H9 (cell line): ENCODE results near the gene WDR82. TPM values are rescaled to one million over a fixed set of nuclear protein-coding genes. Genes with fewer than 3 reads are reported as not detected.

Source experiments
- DNase-seq: peaks from one replicate; pipeline ENCODE4 v3.0.0-alpha.2; 2017
- H2AFZ ChIP-seq: one replicate; pipeline ENCODE4 v1.6.1; 2013; ENCODE audit warnings: mild to moderate bottlenecking, low read length, control low read depth, moderate library complexity
- H2AK5ac ChIP-seq: 2 replicates; pipeline ENCODE4 v1.6.1; 2013; ENCODE audit warnings: low read length, control low read depth, mixed read lengths; ENCODE audit not compliant: insufficient read length
- H2BK120ac ChIP-seq: one replicate; pipeline ENCODE4 v1.6.1; 2013; ENCODE audit warnings: low read depth, mild to moderate bottlenecking, low read length, control low read depth, inconsistent platforms; ENCODE audit not compliant: poor library complexity, severe bottlenecking
- H2BK12ac ChIP-seq: 2 replicates; pipeline ENCODE4 v1.6.1; 2013; ENCODE audit warnings: low read length, control low read depth, mixed read lengths, low read depth; ENCODE audit not compliant: insufficient read length
- H2BK15ac ChIP-seq: 2 replicates; pipeline ENCODE4 v1.6.1; 2013; ENCODE audit warnings: low read depth, low read length, control low read depth
- H2BK20ac ChIP-seq: one replicate; pipeline ENCODE4 v1.6.1; 2013; ENCODE audit warnings: low read depth, mild to moderate bottlenecking, low read length, control low read depth, inconsistent platforms; ENCODE audit not compliant: poor library complexity, severe bottlenecking
- H2BK5ac ChIP-seq: 2 replicates; pipeline ENCODE4 v1.6.1; 2013; ENCODE audit warnings: low read length, control low read depth, mixed read lengths; ENCODE audit not compliant: insufficient read length
- H3K14ac ChIP-seq: 2 replicates; pipeline ENCODE4 v1.6.1; 2013; ENCODE audit warnings: low read length, control low read depth; ENCODE audit not compliant: insufficient read depth
- H3K18ac ChIP-seq: 2 replicates; pipeline ENCODE4 v1.6.1; 2013; ENCODE audit warnings: low read depth, mild to moderate bottlenecking, mixed read lengths, low read length, control low read depth; ENCODE audit not compliant: insufficient read length
- H3K23ac ChIP-seq: 2 replicates; pipeline ENCODE4 v1.6.1; 2013; ENCODE audit warnings: low read length, control low read depth, mixed read lengths, low read depth; ENCODE audit not compliant: insufficient read length
- H3K23me2 ChIP-seq: 2 replicates; pipeline ENCODE4 v1.6.1; 2013; ENCODE audit warnings: low read depth, mild to moderate bottlenecking, mixed read lengths, low read length, control low read depth; ENCODE audit not compliant: insufficient read length, poor library complexity, severe bottlenecking
- H3K27ac ChIP-seq: 2 replicates; pipeline ENCODE4 v1.5.1; 2013; ENCODE audit warnings: low read length, control low read depth, mixed read lengths, low read depth; ENCODE audit not compliant: insufficient read length
- H3K27me3 ChIP-seq: 2 replicates; pipeline ENCODE4 v1.6.1; 2013; ENCODE audit warnings: low read length, control low read depth, inconsistent platforms; ENCODE audit not compliant: insufficient read depth
- H3K4ac ChIP-seq: 2 replicates; pipeline ENCODE4 v1.6.1; 2013; ENCODE audit warnings: low read depth, mild to moderate bottlenecking, control low read depth, inconsistent platforms, low read length, moderate library complexity
- H3K4me1 ChIP-seq: 2 replicates; pipeline ENCODE4 v1.6.1; 2013; ENCODE audit warnings: low read length, control low read depth, inconsistent platforms; ENCODE audit not compliant: insufficient read depth
- H3K4me2 ChIP-seq: 2 replicates; pipeline ENCODE4 v1.6.1; 2013; ENCODE audit warnings: low read length, control low read depth, mixed read lengths; ENCODE audit not compliant: insufficient read length, insufficient read depth
- H3K56ac ChIP-seq: 2 replicates; pipeline ENCODE4 v1.6.1; 2013; ENCODE audit warnings: low read depth, mild to moderate bottlenecking, mixed read lengths, low read length, control low read depth; ENCODE audit not compliant: insufficient read length
- H3K79me1 ChIP-seq: 2 replicates; pipeline ENCODE4 v1.6.1; 2013; ENCODE audit warnings: low read depth, mild to moderate bottlenecking, moderate library complexity, low read length, control low read depth, inconsistent platforms; ENCODE audit not compliant: insufficient read depth, poor library complexity, severe bottlenecking
- H3K79me2 ChIP-seq: 2 replicates; pipeline ENCODE4 v1.6.1; 2013; ENCODE audit warnings: low read length, control low read depth, inconsistent platforms; ENCODE audit not compliant: insufficient read depth
- H3K9ac ChIP-seq: 2 replicates; pipeline ENCODE4 v1.6.1; 2013; ENCODE audit warnings: low read length, control low read depth, mixed read lengths; ENCODE audit not compliant: insufficient read length; ENCODE audit errors: extremely low read depth
- H3K9me3 ChIP-seq: one replicate; pipeline ENCODE4 v1.6.1; 2013; ENCODE audit warnings: low read depth, low read length, inconsistent platforms; ENCODE audit not compliant: control insufficient read depth
- H3T11ph ChIP-seq: one replicate; pipeline ENCODE4 v1.6.1; 2013; ENCODE audit warnings: mild to moderate bottlenecking, low read length, control low read depth, inconsistent platforms
- H4K20me1 ChIP-seq: one replicate; pipeline ENCODE4 v1.6.1; 2013; ENCODE audit not compliant: control insufficient read depth, insufficient read length, insufficient read depth
- H4K5ac ChIP-seq: 2 replicates; pipeline ENCODE4 v1.6.1; 2013; ENCODE audit warnings: low read depth, mild to moderate bottlenecking, mixed read lengths, low read length, control low read depth; ENCODE audit not compliant: insufficient read length
- H4K8ac ChIP-seq: replicated peaks from 2 replicates; pipeline ENCODE4 v1.6.1; 2013; ENCODE audit warnings: low read length, control low read depth, mixed read lengths, low read depth; ENCODE audit not compliant: insufficient read length
- H4K91ac ChIP-seq: 2 replicates; pipeline ENCODE4 v1.6.1; 2013; ENCODE audit warnings: low read depth, mild to moderate bottlenecking, moderate library complexity, mixed read lengths, low read length, control low read depth; ENCODE audit not compliant: insufficient read length
- H3K27ac Mint-ChIP-seq, 3 experiments: 2 replicates in 2 of 3; 3 replicates in 1 of 3; pipeline ENCODE4 v1.8.0; 2020 to 2021; ENCODE audit warnings: mixed read lengths in 3 of 3, mild to moderate bottlenecking in 1 of 3, moderate library complexity in 1 of 3
- H3K27me3 Mint-ChIP-seq: 2 replicates; pipeline ENCODE4 v1.8.0; 2021; ENCODE audit warnings: low read depth, mild to moderate bottlenecking, moderate library complexity, mixed read lengths
- H3K36me3 Mint-ChIP-seq, 3 experiments: 2 replicates in 2 of 3; 3 replicates in 1 of 3; pipeline ENCODE4 v1.8.0; 2020 to 2021; ENCODE audit warnings: low read depth in 3 of 3, mixed read lengths in 3 of 3; ENCODE audit not compliant: insufficient read depth in 1 of 3
- H3K4me1 Mint-ChIP-seq, 2 experiments: 2 replicates each; pipeline ENCODE4 v1.8.0; 2020; ENCODE audit warnings: mixed read lengths in 2 of 2
- H3K4me3 Mint-ChIP-seq, 2 experiments: 2 replicates in 1 of 2; 3 replicates in 1 of 2; pipeline ENCODE4 v1.8.0; 2020 to 2021; ENCODE audit warnings: mild to moderate bottlenecking in 2 of 2, mixed read lengths in 2 of 2, moderate library complexity in 1 of 2
- H3K9me3 Mint-ChIP-seq, 2 experiments: 2 replicates in 1 of 2; 3 replicates in 1 of 2; pipeline ENCODE4 v1.8.0; 2020; ENCODE audit warnings: mild to moderate bottlenecking in 2 of 2, mixed read lengths in 2 of 2, moderate library complexity in 1 of 2
- WGBS: extraction: QIAGEN DNeasy Blood & Tissue Kit; methylation state at CpG from one replicate; pipeline ENCODE4 v1.1.7; 2013; ENCODE audit warnings: missing lambda C conversion rate, low lambda C conversion rate, mixed read lengths; ENCODE audit not compliant: insufficient read length; ENCODE audit errors: extremely low coverage; 5-methylcytosine and 5-hydroxymethylcytosine counted together
- total RNA-seq: library from RNA; stranded (reverse); gene quantifications from 2 replicates; pipeline ENCODE4 v1.2.1, GENCODE V29; 2021
- TF ChIP-seq, protein P1 (sequence below): fragments of 200-600 bp; sonication (generic); conservative IDR thresholded peaks from 3 replicates; pipeline ENCODE4 v1.8.0; 2021; ENCODE audit warnings: antibody characterized with exemption, mild to moderate bottlenecking

WDR82 gene
- total RNA-seq, 1 experiment from 2014 or later, result 83.1 TPM

DNA sequence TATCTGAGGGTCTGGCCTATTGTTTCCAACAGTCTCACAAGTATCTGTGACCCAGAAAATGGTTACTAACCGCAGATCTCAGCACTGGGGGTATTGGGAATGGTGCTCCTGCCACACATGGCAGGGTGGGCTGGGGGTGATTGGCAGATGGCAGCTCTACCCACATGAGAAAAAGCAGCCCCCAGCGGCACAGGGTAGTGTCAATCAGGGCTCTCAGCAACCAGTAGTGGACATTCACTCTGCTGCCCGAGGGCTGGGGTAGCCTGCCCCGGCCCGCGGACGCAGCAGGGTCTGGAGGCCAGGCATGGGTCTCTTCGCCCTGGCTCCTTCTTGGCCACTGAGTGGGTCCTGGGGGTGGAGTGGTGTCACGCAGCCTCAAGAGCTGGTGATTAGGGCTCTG lies 46.2 kb upstream of the WDR82 start:
- H3K9me3 ChIP-seq, result no peaks in the 10 kb centered on the region
- H4K5ac ChIP-seq, result no peak overlapping the region
- H2BK12ac ChIP-seq, result no peak overlapping the region
- no peak overlapping the region for H3K4ac ChIP-seq
- peaks cover 12% of the 10 kb centered on the region for H3K27me3 Mint-ChIP-seq
- no peak overlapping the region for H3K23ac ChIP-seq
- H3K79me2 ChIP-seq, result no peaks in the 10 kb centered on the region
- no peaks in the 10 kb centered on the region for H3K79me1 ChIP-seq
- H3K27me3 ChIP-seq, result no peaks in the 10 kb centered on the region
- no peak overlapping the region for H3K56ac ChIP-seq
- H3K4me1 ChIP-seq, result no peaks in the 10 kb centered on the region
- no peak overlapping the region for H3K27ac ChIP-seq
- H2BK5ac ChIP-seq, result no peak overlapping the region
- H2AK5ac ChIP-seq, result no peak overlapping the region
- H2BK15ac ChIP-seq, result no peak overlapping the region
- peaks cover 0 to 3% of the 10 kb centered on the region in 2 experiments; a peak in 1 of 4 replicates for H3K4me1 Mint-ChIP-seq
- WGBS, result no CpG with 5 or more reads among the region's 9 CpGs
- H2AFZ ChIP-seq, result no peak overlapping the region
- H3K9me3 Mint-ChIP-seq, result no peaks in the 10 kb centered on the region
- no peak overlapping the region for H3K9ac ChIP-seq
- H3K4me2 ChIP-seq, result no peak overlapping the region
- TF ChIP-seq, protein P1, sequence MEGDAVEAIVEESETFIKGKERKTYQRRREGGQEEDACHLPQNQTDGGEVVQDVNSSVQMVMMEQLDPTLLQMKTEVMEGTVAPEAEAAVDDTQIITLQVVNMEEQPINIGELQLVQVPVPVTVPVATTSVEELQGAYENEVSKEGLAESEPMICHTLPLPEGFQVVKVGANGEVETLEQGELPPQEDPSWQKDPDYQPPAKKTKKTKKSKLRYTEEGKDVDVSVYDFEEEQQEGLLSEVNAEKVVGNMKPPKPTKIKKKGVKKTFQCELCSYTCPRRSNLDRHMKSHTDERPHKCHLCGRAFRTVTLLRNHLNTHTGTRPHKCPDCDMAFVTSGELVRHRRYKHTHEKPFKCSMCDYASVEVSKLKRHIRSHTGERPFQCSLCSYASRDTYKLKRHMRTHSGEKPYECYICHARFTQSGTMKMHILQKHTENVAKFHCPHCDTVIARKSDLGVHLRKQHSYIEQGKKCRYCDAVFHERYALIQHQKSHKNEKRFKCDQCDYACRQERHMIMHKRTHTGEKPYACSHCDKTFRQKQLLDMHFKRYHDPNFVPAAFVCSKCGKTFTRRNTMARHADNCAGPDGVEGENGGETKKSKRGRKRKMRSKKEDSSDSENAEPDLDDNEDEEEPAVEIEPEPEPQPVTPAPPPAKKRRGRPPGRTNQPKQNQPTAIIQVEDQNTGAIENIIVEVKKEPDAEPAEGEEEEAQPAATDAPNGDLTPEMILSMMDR, result no peak
- no peak overlapping the region for H3K18ac ChIP-seq
- DNase-seq, result no peak
- H3K36me3 Mint-ChIP-seq, result no peaks in the 10 kb centered on the region
- H3K27ac Mint-ChIP-seq, result no peak overlapping the region
- H4K20me1 ChIP-seq, result no peaks in the 10 kb centered on the region
- H3K4me3 Mint-ChIP-seq, result no peak overlapping the region
- H3T11ph ChIP-seq, result no peak overlapping the region
- H2BK120ac ChIP-seq, result no peak overlapping the region
- no peak overlapping the region for H3K14ac ChIP-seq
- no peak overlapping the region for H2BK20ac ChIP-seq
- no peaks in the 10 kb centered on the region for H3K23me2 ChIP-seq
- no peak overlapping the region for H4K91ac ChIP-seq
- no peak overlapping the region for H4K8ac ChIP-seq
